Rectal smooth muscle tissue (tissue), 1 donor: ENCODE results near the gene CCL8.
A peak's percentile ranks its signal among the peaks of the same experiment; 100 is the strongest.

Experiments
- H3K27ac ChIP-seq: one replicate; pipeline ENCODE4 v1.7.0; 2013; ENCODE audit warnings: low read depth, low read length, inconsistent platforms
- H3K27me3 ChIP-seq: one replicate; pipeline ENCODE4 v1.7.0; 2013; ENCODE audit warnings: low read length; ENCODE audit not compliant: control insufficient read depth, insufficient read depth
- H3K36me3 ChIP-seq: one replicate; pipeline ENCODE4 v1.7.0; 2013; ENCODE audit warnings: low read length; ENCODE audit not compliant: control insufficient read depth, insufficient read depth
- H3K4me1 ChIP-seq: one replicate; pipeline ENCODE4 v1.7.0; 2013; ENCODE audit warnings: low read length; ENCODE audit not compliant: control insufficient read depth, insufficient read depth
- H3K4me3 ChIP-seq: one replicate; pipeline ENCODE4 v1.7.0; 2013; ENCODE audit warnings: low read length
- H3K9ac ChIP-seq: one replicate; pipeline ENCODE4 v1.7.0; 2013; ENCODE audit warnings: low read length

Gene CCL8

GRCh38 chr17:34319039-34319483 lies at the start of gene CCL8:
CCL8 (plus strand) TSS chr17:34319435; CDS start chr17:34319502, 67 bp downstream.
- Histone ChIP-seq H3K27ac (no peak within 1 kb of the TSS), H3K36me3 (no peaks in the 10 kb centered on the region), H3K4me3 (no peak within 1 kb of the TSS), H3K9ac (no peak within 1 kb of the TSS), H3K27me3 (no peaks in the 10 kb centered on the region), H3K4me1 (no peaks in the 10 kb centered on the region)

GRCh38 chr17:34269969-34270368 lies 49.3 kb upstream of the CCL8 start, which contains the start of gene CCL7:
CCL7 (plus strand) TSS chr17:34270221; CDS start chr17:34270291, 70 bp downstream.
- Histone ChIP-seq H3K9ac (no peak within 1 kb of the TSS), H3K27me3 (no peaks in the 10 kb centered on the region), H3K36me3 (no peaks in the 10 kb centered on the region), H3K27ac (no peak within 1 kb of the TSS), H3K4me3 (no peak within 1 kb of the TSS), H3K4me1 (no peaks in the 10 kb centered on the region)

GRCh38 chr17:34275881-34276280 lies 43.4 kb upstream of the CCL8 start:
- no peaks in the 10 kb centered on the region for H3K36me3 ChIP-seq
- no peak overlapping the region for H3K4me3 ChIP-seq
- no peaks in the 10 kb centered on the region for H3K4me1 ChIP-seq
- no peak overlapping the region for H3K9ac ChIP-seq
- H3K27me3 ChIP-seq = no peaks in the 10 kb centered on the region
- H3K27ac ChIP-seq = no peak overlapping the region

GRCh38 chr17:34276826-34277225 lies 42.4 kb upstream of the CCL8 start:
- Histone ChIP-seq H3K36me3 (no peaks in the 10 kb centered on the region), H3K27me3 (no peaks in the 10 kb centered on the region), H3K4me3 (no peak overlapping the region), H3K9ac (no peak overlapping the region), H3K4me1 (no peaks in the 10 kb centered on the region), H3K27ac (no peak overlapping the region)

GRCh38 chr17:34283571-34283970 lies 35.7 kb upstream of the CCL8 start:
- Histone ChIP-seq H3K9ac (no peak overlapping the region), H3K27ac (no peak overlapping the region), H3K27me3 (no peaks in the 10 kb centered on the region), H3K36me3 (no peaks in the 10 kb centered on the region), H3K4me3 (no peak overlapping the region), H3K4me1 (no peaks in the 10 kb centered on the region)

- Histone ChIP-seq H3K9ac (no peak within 1 kb of the TSS), H3K27ac (peak within 1 kb of the TSS; percentile 53), H3K27me3 (no peaks in the 10 kb centered on the region), H3K4me1 (no peaks in the 10 kb centered on the region), H3K4me3 (no peak within 1 kb of the TSS), H3K36me3 (no peaks in the 10 kb centered on the region)
Observed at GRCh38 chr17:34285286-34285792, 33.9 kb upstream of the CCL8 start, which contains the start of gene CCL11. CCL11 (plus strand) TSS chr17:34285742; CDS start chr17:34285809, 67 bp downstream.

GRCh38 chr17:34287875-34288274 lies 31.4 kb upstream of the CCL8 start:
- Histone ChIP-seq H3K9ac (no peak overlapping the region), H3K36me3 (no peaks in the 10 kb centered on the region), H3K27me3 (no peaks in the 10 kb centered on the region), H3K4me3 (no peak overlapping the region), H3K4me1 (no peaks in the 10 kb centered on the region), H3K27ac (no peak overlapping the region)

GRCh38 chr17:34290586-34290985 lies 28.6 kb upstream of the CCL8 start:
- H3K27me3 ChIP-seq = no peaks in the 10 kb centered on the region
- H3K9ac ChIP-seq = no peak overlapping the region
- H3K4me1 ChIP-seq = no peaks in the 10 kb centered on the region
- H3K27ac ChIP-seq = no peak overlapping the region
- H3K36me3 ChIP-seq = no peaks in the 10 kb centered on the region
- H3K4me3 ChIP-seq = no peak overlapping the region

- H3K4me3 ChIP-seq = no peak overlapping the region
- no peaks in the 10 kb centered on the region for H3K36me3 ChIP-seq
- no peaks in the 10 kb centered on the region for H3K4me1 ChIP-seq
- H3K27ac ChIP-seq = no peak overlapping the region
- H3K27me3 ChIP-seq = no peaks in the 10 kb centered on the region
- no peak overlapping the region for H3K9ac ChIP-seq
Observed at GRCh38 chr17:34291721-34292348, 27.4 kb upstream of the CCL8 start.

- Histone ChIP-seq H3K36me3 (no peaks in the 10 kb centered on the region), H3K9ac (no peak overlapping the region), H3K4me1 (no peaks in the 10 kb centered on the region), H3K27ac (no peak overlapping the region), H3K4me3 (no peak overlapping the region), H3K27me3 (no peaks in the 10 kb centered on the region)
Observed at GRCh38 chr17:34299027-34299426, 20.2 kb upstream of the CCL8 start.

- H3K36me3 ChIP-seq = no peaks in the 10 kb centered on the region
- no peak overlapping the region for H3K27ac ChIP-seq
- H3K4me3 ChIP-seq = no peak overlapping the region
- no peaks in the 10 kb centered on the region for H3K27me3 ChIP-seq
- H3K4me1 ChIP-seq = no peaks in the 10 kb centered on the region
- no peak overlapping the region for H3K9ac ChIP-seq
Observed at GRCh38 chr17:34299956-34300577, 19.2 kb upstream of the CCL8 start.

GRCh38 chr17:34300652-34301370 lies 18.4 kb upstream of the CCL8 start:
- no peak overlapping the region for H3K4me3 ChIP-seq
- H3K36me3 ChIP-seq = no peaks in the 10 kb centered on the region
- H3K27ac ChIP-seq = no peak overlapping the region
- H3K9ac ChIP-seq = no peak overlapping the region
- no peaks in the 10 kb centered on the region for H3K27me3 ChIP-seq
- no peaks in the 10 kb centered on the region for H3K4me1 ChIP-seq
